RPMI7951 (cell line): ENCODE measurements around the gene SMARCB1. TPM values are rescaled to one million over a fixed set of nuclear protein-coding genes. Genes with fewer than 3 reads are reported as not detected.

Source experiments
- DNase-seq: peaks from one replicate; pipeline ENCODE4 v3.0.0-alpha.2; 2012; ENCODE audit warnings: low read depth
- total RNA-seq: library from RNA; depleted of rRNA; stranded (reverse); fragments of >200 nt; shearing (Covaris generic); gene quantifications from 2 replicates; pipeline ENCODE4 v1.2.3, GENCODE V29; 2014

The SMARCB1 gene
- total RNA-seq, 1 experiment from 2014 or later, result 72.3 TPM

DNA sequence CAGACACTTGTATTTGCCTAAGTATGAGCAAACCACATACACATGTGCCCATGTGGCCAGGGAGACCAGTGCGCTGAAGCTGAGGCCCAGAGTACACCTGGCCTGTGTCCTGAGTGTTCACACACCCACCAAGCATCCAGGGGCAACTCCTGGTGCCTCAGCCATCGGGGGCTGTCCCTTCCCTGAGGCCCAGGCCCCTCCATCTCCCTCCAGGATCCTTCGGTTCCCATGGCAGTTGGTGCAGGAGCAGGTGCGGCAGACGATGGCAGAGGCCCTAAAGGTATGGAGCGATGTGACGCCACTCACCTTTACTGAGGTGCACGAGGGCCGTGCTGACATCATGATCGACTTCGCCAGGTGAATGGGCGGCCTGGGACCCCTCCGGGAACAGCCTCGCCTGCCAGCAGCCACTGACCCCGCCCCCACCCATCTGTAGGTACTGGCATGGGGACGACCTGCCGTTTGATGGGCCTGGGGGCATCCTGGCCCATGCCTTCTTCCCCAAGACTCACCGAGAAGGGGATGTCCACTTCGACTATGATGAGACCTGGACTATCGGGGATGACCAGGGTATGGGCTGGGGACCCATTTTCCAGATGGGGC, 6.5 kb upstream of the SMARCB1 start:
- no peak for DNase-seq

GRCh38 chr22:23781065-23781464, 5.7 kb upstream of the SMARCB1 start:
- peak; percentile 83 for DNase-seq

- peak; percentile 98 for DNase-seq
Measured at GRCh38 chr22:23781511-23782183, 5.1 kb upstream of the SMARCB1 start.

- no peak for DNase-seq
Measured at GRCh38 chr22:23782252-23782651, 4.5 kb upstream of the SMARCB1 start.

GRCh38 chr22:23782703-23783102, 4.1 kb upstream of the SMARCB1 start:
- no peak for DNase-seq

GRCh38 chr22:23783265-23784150, 3.3 kb upstream of the SMARCB1 start:
- no peak for DNase-seq

GRCh38 chr22:23784215-23784732, 2.5 kb upstream of the SMARCB1 start:
- peak; percentile 88 for DNase-seq

GRCh38 chr22:23786261-23786710, 480 bp upstream of the SMARCB1 start:
- DNase-seq, result no peak

DNA sequence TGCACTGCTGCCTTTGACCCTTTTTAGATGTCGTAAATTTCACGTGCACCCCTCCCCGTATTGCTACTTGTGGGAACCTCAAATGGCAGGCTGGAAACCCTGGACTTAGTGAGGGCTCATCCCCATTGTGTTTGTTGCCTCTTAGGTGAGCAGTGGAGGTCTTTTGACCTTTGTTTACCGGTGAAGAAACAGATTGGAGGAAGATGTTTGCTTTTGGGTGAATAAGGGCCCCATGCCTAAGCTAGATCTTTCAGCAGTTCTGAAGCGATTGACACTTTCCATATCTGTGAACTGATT, 782 bp downstream of the SMARCB1 start:
- no peak for DNase-seq

GRCh38 chr22:23787910-23788309, 1.1 kb downstream of the SMARCB1 start:
- DNase-seq, result no peak

DNA sequence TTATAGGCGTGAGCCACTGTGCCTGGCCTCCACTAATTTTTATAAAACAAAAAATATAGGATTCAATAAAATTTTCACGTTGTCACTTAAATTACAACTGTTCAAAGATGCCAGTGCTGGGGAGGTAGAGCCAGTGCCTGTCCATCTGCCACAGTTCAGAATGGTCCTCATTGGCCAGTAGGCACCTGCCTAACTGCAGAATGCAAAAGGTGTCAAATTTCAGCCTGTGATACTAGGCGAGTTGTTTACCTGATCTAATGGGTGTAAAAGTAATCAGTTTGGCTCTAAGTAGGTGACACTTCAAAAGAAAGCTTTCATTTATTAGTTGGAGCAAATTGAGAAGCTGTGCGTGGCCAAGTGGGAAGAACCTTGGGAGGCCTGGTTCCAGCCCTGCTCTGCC, 2.4 kb downstream of the SMARCB1 start:
- DNase-seq, result no peak

- no peak for DNase-seq
Measured at GRCh38 chr22:23789638-23790037, 2.9 kb downstream of the SMARCB1 start.

DNA sequence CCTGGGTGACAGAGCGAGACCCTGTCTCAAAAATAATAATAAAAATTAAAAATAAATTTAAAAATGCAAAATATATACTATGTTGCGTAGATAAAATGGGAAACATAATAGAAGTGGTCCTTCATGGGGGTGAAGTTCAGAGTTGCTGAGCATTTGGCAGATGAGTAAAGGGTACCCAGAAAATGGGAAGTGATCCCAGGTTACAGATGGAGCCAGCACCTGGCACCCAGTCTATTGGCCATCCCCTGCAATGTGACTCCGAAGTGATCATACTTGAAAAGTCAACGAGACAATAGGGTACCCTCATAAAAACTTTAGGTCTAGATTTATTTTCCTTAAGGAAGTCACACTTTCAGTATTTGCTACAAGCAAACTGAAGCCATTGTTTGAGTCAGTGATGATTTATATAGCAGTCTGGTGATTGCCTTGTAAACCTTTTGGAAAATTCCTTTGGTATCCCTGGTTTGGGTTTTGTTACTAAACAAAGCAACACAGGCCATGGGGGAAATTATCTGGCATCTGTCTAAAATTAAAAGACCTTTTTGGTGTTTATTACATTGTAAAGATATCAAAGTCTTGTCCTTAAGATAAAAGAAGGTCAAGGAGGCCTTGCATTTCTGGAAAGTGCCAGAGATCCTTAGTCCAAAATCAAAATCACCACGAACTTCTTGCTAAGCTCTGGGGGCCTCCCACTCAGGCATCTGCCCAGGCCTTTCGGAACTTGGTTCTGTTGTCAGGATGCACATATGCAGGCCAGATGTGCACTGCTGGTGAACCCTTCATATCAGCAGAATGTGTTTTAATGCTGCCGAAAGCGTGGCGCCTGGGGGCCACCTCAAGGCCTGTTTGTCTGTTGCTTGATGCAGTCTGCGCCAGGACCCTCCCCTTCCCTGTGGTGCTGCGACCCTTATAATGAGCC, 4.3 kb downstream of the SMARCB1 start:
- DNase-seq, result peak; percentile 87

DNA sequence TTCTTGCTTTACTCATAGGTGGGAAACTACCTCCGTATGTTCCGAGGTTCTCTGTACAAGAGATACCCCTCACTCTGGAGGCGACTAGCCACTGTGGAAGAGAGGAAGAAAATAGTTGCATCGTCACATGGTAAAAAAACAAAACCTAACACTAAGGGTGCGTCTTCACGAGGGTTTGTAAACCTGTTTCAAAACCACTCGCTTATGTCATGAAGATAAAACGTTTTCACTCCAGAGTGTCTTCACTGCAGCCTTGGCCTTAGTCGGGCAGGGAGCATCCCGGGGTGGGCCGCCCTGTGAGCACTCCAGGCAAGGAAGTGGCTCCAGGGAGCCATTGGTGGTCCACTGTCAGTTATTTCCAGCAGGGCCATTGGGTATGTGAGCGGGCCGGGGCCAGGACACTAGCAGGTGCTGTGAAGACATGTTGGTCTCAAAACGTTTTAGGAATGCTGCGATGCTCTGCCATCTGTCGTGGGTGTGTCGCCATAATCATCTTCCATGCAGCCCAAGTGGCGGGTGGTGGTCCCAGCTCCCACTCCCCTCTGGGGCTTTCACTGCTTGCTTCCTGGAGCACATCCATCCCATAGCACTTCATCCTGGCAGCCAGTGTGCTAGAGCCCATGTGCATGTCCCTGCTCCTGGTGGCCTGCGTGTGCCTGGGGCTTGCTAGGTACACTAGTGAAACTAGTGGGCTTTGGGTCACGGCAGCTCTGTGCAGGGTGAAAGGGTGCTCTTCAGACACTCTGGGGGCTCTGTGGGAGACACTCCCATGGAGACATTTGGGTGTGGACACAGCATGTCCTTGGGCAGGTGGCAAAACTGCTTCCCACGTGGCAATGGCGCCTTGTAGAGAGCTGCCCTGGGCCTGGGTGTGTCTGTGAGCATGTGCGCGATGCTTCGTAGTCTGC, 5.2 kb downstream of the SMARCB1 start:
- DNase-seq, result no peak

GRCh38 chr22:23793326-23793725, 6.6 kb downstream of the SMARCB1 start:
- DNase-seq, result no peak

DNA sequence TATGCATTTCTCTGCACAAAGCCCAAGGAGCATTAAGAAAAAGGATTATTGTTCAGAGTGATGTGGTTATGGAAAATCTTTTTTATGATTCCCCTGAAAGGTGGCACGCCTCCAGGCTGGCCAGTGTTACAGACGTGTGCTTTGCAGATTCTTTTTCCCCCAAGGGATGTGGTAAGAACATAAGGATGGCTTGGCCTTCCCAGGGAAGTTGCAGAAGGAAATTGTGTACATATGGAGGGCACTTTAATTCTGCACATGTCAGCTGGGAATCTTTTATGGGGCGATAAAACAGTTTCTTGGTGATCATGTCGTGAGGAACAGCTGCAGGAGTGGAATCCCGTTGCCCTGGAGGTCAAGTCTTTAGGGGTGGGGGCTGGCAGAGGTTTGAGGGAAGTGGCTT, 9.7 kb downstream of the SMARCB1 start:
- peak; percentile 64 for DNase-seq

GRCh38 chr22:23800297-23801237, 13.8 kb downstream of the SMARCB1 start:
- DNase-seq, result no peak

DNA sequence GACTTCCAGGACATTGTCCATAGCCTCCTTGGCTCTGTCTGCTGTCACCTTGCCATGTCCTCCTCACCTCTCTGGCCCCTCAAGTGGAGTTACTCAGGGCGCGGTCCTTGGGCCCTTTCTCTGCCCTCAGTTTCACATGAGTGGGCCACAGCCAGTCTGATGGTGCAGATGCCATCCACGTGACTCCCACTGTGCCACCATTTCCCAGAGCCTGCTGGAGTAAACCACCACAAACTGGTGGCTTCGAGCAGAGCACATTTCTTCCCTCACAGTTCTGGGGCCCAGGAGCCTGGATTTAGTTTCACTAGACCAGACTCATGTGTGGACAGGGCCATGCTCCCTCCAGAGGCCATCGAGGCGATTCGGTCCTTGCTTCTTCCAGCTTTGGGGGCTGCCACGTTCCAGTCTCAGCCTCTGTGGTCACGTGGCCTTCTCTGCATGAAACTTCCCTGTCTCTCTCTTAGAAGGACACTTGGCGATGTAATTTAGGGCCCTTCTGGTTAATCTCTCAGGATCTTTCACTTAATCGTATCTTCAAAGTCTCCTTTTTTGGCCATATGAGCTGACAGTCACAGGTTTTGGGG, 14.6 kb downstream of the SMARCB1 start:
- DNase-seq, result no peak

DNA sequence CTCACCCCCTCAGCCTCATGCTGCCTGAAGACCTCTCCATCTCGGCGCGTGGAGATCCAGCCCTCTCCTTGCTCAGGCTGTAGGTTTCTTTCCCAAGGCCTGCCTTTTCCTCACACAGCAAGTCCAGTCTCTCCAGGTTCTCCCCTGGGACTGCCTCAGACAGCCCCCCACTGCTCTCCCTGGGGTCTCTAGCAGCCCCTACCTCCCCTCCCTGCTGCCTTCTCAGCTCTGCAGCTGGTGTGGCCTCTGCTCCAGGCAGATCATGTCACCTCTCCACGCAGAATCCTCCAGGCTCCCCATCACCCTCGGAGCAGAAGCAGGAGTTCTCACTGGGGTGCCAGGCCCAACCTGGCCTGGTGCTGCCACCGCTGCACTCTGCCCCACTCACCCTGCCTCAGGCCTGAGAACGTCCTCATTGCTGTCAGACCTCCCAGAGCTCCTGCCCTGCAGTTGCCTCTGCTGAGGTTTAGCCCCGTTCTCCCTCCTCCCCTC, 15.2 kb downstream of the SMARCB1 start:
- no peak for DNase-seq
